Endothelial cell of umbilical vein (primary cell): Measurements from ENCODE around the gene STIMATE. TPM values are rescaled to one million over a fixed set of nuclear protein-coding genes. Genes with fewer than 3 reads are reported as not detected.

ENCODE experiments used
- BruUV-seq: library from RNA; stranded (reverse); fragments of 400-500 nt; replicated peaks from 2 replicates; lab custom pipeline; 2021; lab: Mats Ljungman, UMichigan
- CTCF ChIA-PET: fragments of 300-600, 350-600 bp; sonication (Branson Sonifier 250); formaldehyde crosslinking; loops from one replicate; lab custom pipeline; 2021; ENCODE audit warnings: antibody characterized with exemption, inconsistent platforms; lab: Charles Lee
- POLR2A ChIA-PET: fragments of 300-600, 350-600 bp; sonication (Branson Sonifier 250); formaldehyde crosslinking; loops from one replicate; lab custom pipeline; 2021; ENCODE audit warnings: antibody characterized with exemption, inconsistent platforms; lab: Charles Lee
- DNase-seq: peaks from one replicate; pipeline ENCODE4 v3.0.0-alpha.2; 2011; ENCODE audit warnings: low read depth, low spot score
- FAIRE-seq: peaks from 2 replicates; lab custom pipeline; 2011; peaks lifted over from hg19 to GRCh38; lab: Jason Lieb, UNC
- H2AFZ ChIP-seq: 2 replicates; pipeline ENCODE4 v1.6.0; 2012; ENCODE audit warnings: low read depth, low read length, control low read depth, inconsistent platforms
- H3K27ac ChIP-seq: 2 replicates; pipeline ENCODE4 v1.5.1; 2011; ENCODE audit warnings: low read depth, mild to moderate bottlenecking, control low read depth, low read length, moderate library complexity; ENCODE audit not compliant: insufficient read depth
- H3K27me3 ChIP-seq, 2 experiments: 2 replicates each; pipeline versions ENCODE4 v1.6.0 to v1.6.1; 2011; ENCODE audit warnings: low read length in 2 of 2, mixed read lengths in 1 of 2; ENCODE audit not compliant: control insufficient read depth in 2 of 2, insufficient read depth in 2 of 2
- H3K36me3 ChIP-seq, 2 experiments: 2 replicates in 1 of 2; 3 replicates in 1 of 2; pipeline ENCODE4 v1.5.1; 2011; ENCODE audit warnings: low read length in 2 of 2, mild to moderate bottlenecking in 1 of 2, moderate library complexity in 1 of 2; ENCODE audit not compliant: control insufficient read depth in 2 of 2, insufficient read depth in 2 of 2; ENCODE audit errors: extremely low read depth in 1 of 2
- H3K4me1 ChIP-seq: 3 replicates; pipeline ENCODE4 v1.5.1; 2011; ENCODE audit warnings: mild to moderate bottlenecking, low read length; ENCODE audit not compliant: control insufficient read depth, insufficient read depth; ENCODE audit errors: extremely low read depth
- H3K4me2 ChIP-seq: 2 replicates; pipeline ENCODE4 v1.6.1; 2011; ENCODE audit warnings: low read length, control low read depth, mixed read lengths; ENCODE audit not compliant: insufficient read depth
- H3K4me3 ChIP-seq, 3 experiments: fragments of 200-600 bp in 1 of 3; sonication (generic), shearing (Covaris generic) in 1 of 3; replicated peaks in 1 of 3; 2 replicates each; pipeline ENCODE4 v1.5.1; 2011 to 2016; ENCODE audit warnings: control low read depth in 3 of 3, low read length in 3 of 3, mild to moderate bottlenecking in 2 of 3, inconsistent platforms in 1 of 3, low read depth in 1 of 3, moderate library complexity in 1 of 3; ENCODE audit not compliant: insufficient read depth in 1 of 3
- H3K79me2 ChIP-seq: 2 replicates; pipeline ENCODE4 v1.6.0; 2012; ENCODE audit warnings: low read length, inconsistent platforms; ENCODE audit not compliant: control insufficient read depth, insufficient read depth
- H3K9ac ChIP-seq: replicated peaks from 2 replicates; pipeline ENCODE3; 2011; ENCODE audit warnings: low read length, control low read depth; ENCODE audit not compliant: insufficient read depth; ENCODE audit errors: extremely low read depth
- H3K9me1 ChIP-seq: replicated peaks from 3 replicates; pipeline ENCODE4 v1.6.0; 2011; ENCODE audit warnings: mild to moderate bottlenecking, low read length; ENCODE audit not compliant: control insufficient read depth, insufficient read depth; ENCODE audit errors: extremely low read depth
- H3K9me3 ChIP-seq: replicated peaks from 2 replicates; pipeline ENCODE4 v1.5.1; 2012; ENCODE audit warnings: low read length, inconsistent platforms; ENCODE audit not compliant: control insufficient read depth, insufficient read depth
- H4K20me1 ChIP-seq: replicated peaks from 2 replicates; pipeline ENCODE3; 2011; ENCODE audit warnings: mild to moderate bottlenecking, low read length; ENCODE audit not compliant: control insufficient read depth, insufficient read depth; ENCODE audit errors: extremely low read depth
- EZH2 ChIP-seq: IDR thresholded peaks from 2 replicates; pipeline ENCODE4 v1.6.1; 2012; ENCODE audit warnings: borderline replicate concordance, low read depth, mild to moderate bottlenecking, moderate library complexity, low read length, inconsistent platforms; ENCODE audit not compliant: severe bottlenecking
- FOS ChIP-seq: IDR thresholded peaks from 2 replicates; pipeline ENCODE4 v1.6.1; 2011; ENCODE audit warnings: mild to moderate bottlenecking, low read length, moderate library complexity, borderline replicate concordance; ENCODE audit not compliant: insufficient read depth
- GATA2 ChIP-seq: IDR thresholded peaks from 2 replicates; pipeline ENCODE4 v1.7.0; 2011; ENCODE audit warnings: low read depth, mild to moderate bottlenecking, moderate library complexity, mixed read lengths, low read length; ENCODE audit not compliant: insufficient read length, insufficient read depth
- JUN ChIP-seq: IDR thresholded peaks from 2 replicates; pipeline ENCODE4 v1.6.1; 2011; ENCODE audit warnings: borderline replicate concordance, low read depth; ENCODE audit not compliant: insufficient read length, insufficient read depth
- MYC ChIP-seq: IDR thresholded peaks from one replicate; pipeline ENCODE4 v1.6.1; 2011; ENCODE audit warnings: mild to moderate bottlenecking, low read depth, low read length
- POLR2A ChIP-seq: IDR thresholded peaks from 2 replicates; pipeline ENCODE4 v1.6.1; 2012; ENCODE audit warnings: low read depth, mild to moderate bottlenecking, control low read depth, low read length
- POLR2AphosphoS5 ChIP-seq: IDR thresholded peaks from 2 replicates; pipeline ENCODE4 v1.6.1; 2012; ENCODE audit warnings: low read depth, mild to moderate bottlenecking, control low read depth, low read length, moderate library complexity; ENCODE audit not compliant: insufficient read depth
- dilution Hi-C: fragments of 300-500 bp; cut with MboI; formaldehyde crosslinking; loops from one replicate; pipeline ENCODE4 v1.15.0; 2019; ENCODE audit warnings: low sequenced_read_pairs; ENCODE audit not compliant: extremely low pct_ligation_motif_present
- intact Hi-C: fragments of 100-400 bp; cut with micrococcal nuclease; formaldehyde crosslinking; loops from one replicate; pipeline ENCODE4 v1.10.0; 2022
- polyA plus RNA-seq, 4 experiments: library from polyadenylated mRNA; depleted of rRNA in 3 of 4; stranded (reverse) in 3 of 4; unstranded in 1 of 4; fragments of >200 nt; gene quantifications; 2 replicates each; pipeline versions ENCODE4 v1.2.1 to v1.2.3, GENCODE V29; 2011 to 2012; ENCODE audit warnings: missing spikeins in 1 of 4
- total RNA-seq: library from RNA; stranded (reverse); gene quantifications from 2 replicates; pipeline ENCODE4 v1.2.3, GENCODE V29; 2021
- TF ChIP-seq, protein P1 (sequence below): IDR thresholded peaks from 2 replicates; pipeline ENCODE4 v1.6.1; 2011; ENCODE audit not compliant: insufficient read depth, insufficient read length
- TF ChIP-seq, protein P2 (sequence below), 2 donors: IDR thresholded peaks; 1 replicate in 1 of 2; 2 replicates in 1 of 2; pipeline ENCODE4 v1.5.1; 2011; ENCODE audit warnings: low read length in 2 of 2, mild to moderate bottlenecking in 2 of 2, moderate library complexity in 2 of 2, control low read depth in 1 of 2, inconsistent platforms in 1 of 2, low read depth in 1 of 2; ENCODE audit not compliant: insufficient read depth in 1 of 2; ENCODE audit errors: extremely low read depth in 1 of 2

The STIMATE gene
- total and polyA plus RNA-seq, 2 donors (not counting 3 experiments of a cell fraction or from before 2014, with no cell fraction given) = 18.2 to 24.0 TPM

DNA sequence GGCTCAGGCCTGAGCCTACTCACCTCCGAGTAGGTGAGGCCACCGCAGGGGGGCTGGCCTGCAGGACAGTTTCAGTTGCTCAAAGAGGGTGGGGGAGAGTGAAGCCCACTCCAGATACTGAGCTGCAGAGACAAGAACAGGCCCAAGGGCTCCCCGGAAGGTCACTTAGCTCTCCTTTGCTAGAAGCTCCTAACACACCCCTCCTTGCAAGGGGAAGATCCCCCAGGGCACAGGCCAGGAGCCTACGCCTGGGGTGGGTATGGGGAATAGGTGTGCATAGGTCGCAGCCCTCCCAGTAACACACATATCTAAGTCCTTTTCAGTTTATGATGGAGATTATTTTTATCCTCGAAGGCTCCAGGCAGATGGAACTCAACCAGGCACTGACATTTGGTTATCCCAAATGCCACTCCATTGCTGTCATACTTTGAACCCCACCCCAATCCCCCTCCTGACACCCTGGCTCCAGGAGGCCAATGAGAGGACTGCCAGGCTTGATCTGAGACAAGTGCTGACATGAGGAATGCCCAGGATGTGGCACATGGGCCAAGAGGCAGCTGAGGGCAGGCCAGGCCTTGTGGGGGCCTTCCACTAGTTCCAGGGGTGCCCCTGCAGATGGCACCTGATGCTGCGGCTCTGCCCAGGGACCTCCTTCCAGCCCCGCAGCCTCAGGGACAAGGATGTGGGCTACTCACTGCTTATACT, 61.4 kb downstream of the STIMATE start:
- H3K36me3 ChIP-seq = peaks cover 0 to 2% of the 10 kb centered on the region in 2 experiments
- no peak overlapping the region for H3K9ac ChIP-seq
- H3K4me1 ChIP-seq = peaks cover 6% of the 10 kb centered on the region
- TF ChIP-seq EZH2 (no peak), FOS (no peak), JUN (no peak), POLR2A (no peak), GATA2 (no peak), POLR2AphosphoS5 (no peak), MYC (no peak)
- TF ChIP-seq, protein P1, sequence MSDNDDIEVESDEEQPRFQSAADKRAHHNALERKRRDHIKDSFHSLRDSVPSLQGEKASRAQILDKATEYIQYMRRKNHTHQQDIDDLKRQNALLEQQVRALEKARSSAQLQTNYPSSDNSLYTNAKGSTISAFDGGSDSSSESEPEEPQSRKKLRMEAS = no peak
- TF ChIP-seq, protein P2, sequence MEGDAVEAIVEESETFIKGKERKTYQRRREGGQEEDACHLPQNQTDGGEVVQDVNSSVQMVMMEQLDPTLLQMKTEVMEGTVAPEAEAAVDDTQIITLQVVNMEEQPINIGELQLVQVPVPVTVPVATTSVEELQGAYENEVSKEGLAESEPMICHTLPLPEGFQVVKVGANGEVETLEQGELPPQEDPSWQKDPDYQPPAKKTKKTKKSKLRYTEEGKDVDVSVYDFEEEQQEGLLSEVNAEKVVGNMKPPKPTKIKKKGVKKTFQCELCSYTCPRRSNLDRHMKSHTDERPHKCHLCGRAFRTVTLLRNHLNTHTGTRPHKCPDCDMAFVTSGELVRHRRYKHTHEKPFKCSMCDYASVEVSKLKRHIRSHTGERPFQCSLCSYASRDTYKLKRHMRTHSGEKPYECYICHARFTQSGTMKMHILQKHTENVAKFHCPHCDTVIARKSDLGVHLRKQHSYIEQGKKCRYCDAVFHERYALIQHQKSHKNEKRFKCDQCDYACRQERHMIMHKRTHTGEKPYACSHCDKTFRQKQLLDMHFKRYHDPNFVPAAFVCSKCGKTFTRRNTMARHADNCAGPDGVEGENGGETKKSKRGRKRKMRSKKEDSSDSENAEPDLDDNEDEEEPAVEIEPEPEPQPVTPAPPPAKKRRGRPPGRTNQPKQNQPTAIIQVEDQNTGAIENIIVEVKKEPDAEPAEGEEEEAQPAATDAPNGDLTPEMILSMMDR (IDR thresholded peaks at IDR 0.05; ENCODE audit: extremely low read depth in 1 of 2, insufficient read depth in 1 of 2, low read depth in 1 of 2, low read length in 2 of 2) = no peak
- no peaks in the 10 kb centered on the region for H3K9me3 ChIP-seq
- no peaks in the 10 kb centered on the region for H3K9me1 ChIP-seq
- POLR2A ChIA-PET = no interaction called here
- H2AFZ ChIP-seq = no peak overlapping the region
- no peak for FAIRE-seq
- BruUV-seq = no TSS peak
- intact Hi-C loops = no loop called here
- CTCF ChIA-PET = interaction anchor here (1.4 to 2.8 kb wide), 3 partner anchors 10 to 37 kb away, joined by 3 to 10 read pairs (median 8); no protein-coding TSS in a partner anchor
- H3K4me3 ChIP-seq = no peak overlapping the region
- no peaks in the 10 kb centered on the region for H4K20me1 ChIP-seq
- no peaks in the 10 kb centered on the region for H3K79me2 ChIP-seq
- dilution Hi-C loops = no loop called here
- no peak overlapping the region for H3K4me2 ChIP-seq
- H3K27me3 ChIP-seq = no peaks in the 10 kb centered on the region
- H3K27ac ChIP-seq = no peak overlapping the region
- DNase-seq = no peak
